ENCODE data around the gene AGPAT3.

The AGPAT3 gene

DNA sequence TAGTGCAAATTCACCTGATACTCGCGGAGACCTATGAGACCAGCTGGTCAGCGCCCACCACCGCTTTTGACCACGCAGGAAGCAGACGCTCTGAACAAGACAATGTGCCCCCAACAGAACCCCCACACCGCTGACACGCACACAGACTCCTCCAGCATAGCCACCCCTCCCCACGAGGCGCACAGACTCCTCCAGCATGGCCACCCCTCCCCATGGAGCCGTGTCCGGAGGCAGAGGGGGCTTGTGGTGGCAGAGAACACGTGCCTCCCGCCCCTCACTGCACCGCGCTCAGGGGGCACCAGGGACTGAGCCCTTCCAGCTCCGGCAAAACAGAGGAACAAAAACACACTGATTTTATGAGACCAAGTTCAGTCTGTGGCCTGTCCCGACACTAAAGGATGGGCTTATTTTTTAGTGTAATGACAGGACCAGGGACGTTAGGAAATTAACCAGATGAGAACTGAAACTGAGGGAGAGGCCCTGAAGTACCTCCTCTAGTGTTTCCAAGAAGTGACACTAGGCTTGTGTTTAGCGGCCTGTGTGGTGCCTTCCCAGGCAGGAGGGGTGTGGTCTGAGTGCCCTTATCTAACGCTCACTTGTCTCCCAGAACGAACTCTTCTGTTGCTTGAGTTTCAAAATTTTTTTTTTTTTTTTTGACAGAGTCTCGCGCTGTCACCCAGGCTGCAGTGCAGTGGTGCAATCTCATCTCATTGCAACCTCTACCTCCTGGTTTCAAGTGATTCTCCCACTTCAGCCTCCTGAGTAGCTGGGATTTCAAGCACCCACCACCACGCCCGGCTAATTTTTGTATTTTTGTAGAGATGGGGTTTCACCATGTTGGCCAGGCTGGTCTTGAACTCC lies 10.0 kb upstream of the AGPAT3 start:
- Histone ChIP-seq H3K4me1 (ENCODE audit: control insufficient read depth, insufficient read depth, low read length) (no peaks in the 10 kb centered on the region), H3K36me3 (ENCODE audit: control insufficient read depth in 2 of 2, insufficient read depth in 1 of 2, low read length in 2 of 2) (no peaks in the 10 kb centered on the region), H3K4me3 (ENCODE audit: low read depth, low read length) (no peak overlapping the region), H3K9me3 (ENCODE audit: control insufficient read depth, insufficient read depth, low read depth, low read length) (no peaks in the 10 kb centered on the region), H3K27ac (ENCODE audit: extremely low read depth, low read depth, low read length) (no peak overlapping the region)
- CTCF ChIA-PET, result interaction anchor here (0.6 to 1.0 kb wide), 3 partner anchors 54 to 109 kb away, joined by 4 to 5 read pairs (median 4); no protein-coding TSS in a partner anchor
- POLR2A ChIA-PET, result no interaction called here
- TF ChIP-seq ZIC2 (tag by site-specific recombination; IDR thresholded peaks at IDR 0.05) (no peak), ZNF600 (tag by site-specific recombination; IDR thresholded peaks at IDR 0.05) (no peak), GLIS2 (tag by site-specific recombination; IDR thresholded peaks at IDR 0.05) (no peak), EGR2 (tag by site-specific recombination; IDR thresholded peaks at IDR 0.05; ENCODE audit: low read depth) (no peak), ZBTB17 (tag by site-specific recombination; IDR thresholded peaks at IDR 0.05) (no peak), ZNF423 (tag by site-specific recombination; IDR thresholded peaks at IDR 0.05) (no peak), KLF7 (tag by site-specific recombination; IDR thresholded peaks at IDR 0.05; ENCODE audit: borderline replicate concordance) (0 out of 2 replicates have a peak, but pooled peaks have one; percentile 16), YY1 (tag by site-specific recombination; IDR thresholded peaks at IDR 0.05) (no peak), ZBTB7A (tag by site-specific recombination; IDR thresholded peaks at IDR 0.05; ENCODE audit: low read depth) (no peak), RBAK (tag by site-specific recombination; IDR thresholded peaks at IDR 0.05) (no peak), ZNF133 (tag by site-specific recombination; IDR thresholded peaks at IDR 0.05) (no peak), ZSCAN23 (tag by site-specific recombination; IDR thresholded peaks at IDR 0.05) (no peak), ZNF629 (tag by site-specific recombination; IDR thresholded peaks at IDR 0.05) (no peak), GLIS1 (tag by site-specific recombination; IDR thresholded peaks at IDR 0.05) (peak; percentile 95), ZNF610 (tag by site-specific recombination; IDR thresholded peaks at IDR 0.05; ENCODE audit: borderline replicate concordance) (no peak), ZSCAN30 (tag by site-specific recombination; IDR thresholded peaks at IDR 0.05) (no peak), ZNF175 (tag by site-specific recombination; IDR thresholded peaks at IDR 0.05) (no peak), YY2 (tag by site-specific recombination; IDR thresholded peaks at IDR 0.05) (no peak), ZNF549 (tag by site-specific recombination; IDR thresholded peaks at IDR 0.05) (no peak), ZNF501 (tag by site-specific recombination; IDR thresholded peaks at IDR 0.05) (no peak), ZNF132 (tag by site-specific recombination; IDR thresholded peaks at IDR 0.05; ENCODE audit: borderline replicate concordance) (no peak), ZNF624 (tag by site-specific recombination; IDR thresholded peaks at IDR 0.05) (no peak), KLF8 (tag by site-specific recombination; IDR thresholded peaks at IDR 0.05) (no peak), ZNF548 (tag by site-specific recombination; IDR thresholded peaks at IDR 0.05) (no peak), ZNF48 (tag by site-specific recombination; IDR thresholded peaks at IDR 0.05) (no peak)
- TF ChIP-seq, protein P1, sequence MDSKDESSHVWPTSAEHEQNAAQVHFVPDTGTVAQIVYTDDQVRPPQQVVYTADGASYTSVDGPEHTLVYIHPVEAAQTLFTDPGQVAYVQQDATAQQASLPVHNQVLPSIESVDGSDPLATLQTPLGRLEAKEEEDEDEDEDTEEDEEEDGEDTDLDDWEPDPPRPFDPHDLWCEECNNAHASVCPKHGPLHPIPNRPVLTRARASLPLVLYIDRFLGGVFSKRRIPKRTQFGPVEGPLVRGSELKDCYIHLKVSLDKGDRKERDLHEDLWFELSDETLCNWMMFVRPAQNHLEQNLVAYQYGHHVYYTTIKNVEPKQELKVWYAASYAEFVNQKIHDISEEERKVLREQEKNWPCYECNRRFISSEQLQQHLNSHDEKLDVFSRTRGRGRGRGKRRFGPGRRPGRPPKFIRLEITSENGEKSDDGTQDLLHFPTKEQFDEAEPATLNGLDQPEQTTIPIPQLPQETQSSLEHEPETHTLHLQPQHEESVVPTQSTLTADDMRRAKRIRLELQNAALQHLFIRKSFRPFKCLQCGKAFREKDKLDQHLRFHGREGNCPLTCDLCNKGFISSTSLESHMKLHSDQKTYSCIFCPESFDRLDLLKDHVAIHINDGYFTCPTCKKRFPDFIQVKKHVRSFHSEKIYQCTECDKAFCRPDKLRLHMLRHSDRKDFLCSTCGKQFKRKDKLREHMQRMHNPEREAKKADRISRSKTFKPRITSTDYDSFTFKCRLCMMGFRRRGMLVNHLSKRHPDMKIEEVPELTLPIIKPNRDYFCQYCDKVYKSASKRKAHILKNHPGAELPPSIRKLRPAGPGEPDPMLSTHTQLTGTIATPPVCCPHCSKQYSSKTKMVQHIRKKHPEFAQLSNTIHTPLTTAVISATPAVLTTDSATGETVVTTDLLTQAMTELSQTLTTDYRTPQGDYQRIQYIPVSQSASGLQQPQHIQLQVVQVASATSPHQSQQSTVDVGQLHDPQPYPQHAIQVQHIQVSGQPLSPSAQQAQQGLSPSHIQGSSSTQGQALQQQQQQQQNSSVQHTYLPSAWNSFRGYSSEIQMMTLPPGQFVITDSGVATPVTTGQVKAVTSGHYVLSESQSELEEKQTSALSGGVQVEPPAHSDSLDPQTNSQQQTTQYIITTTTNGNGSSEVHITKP (tag by site-specific recombination; IDR thresholded peaks at IDR 0.05), result peak; percentile 63; the same call in 1 of the 2 replicates
- TF ChIP-seq, protein P2, sequence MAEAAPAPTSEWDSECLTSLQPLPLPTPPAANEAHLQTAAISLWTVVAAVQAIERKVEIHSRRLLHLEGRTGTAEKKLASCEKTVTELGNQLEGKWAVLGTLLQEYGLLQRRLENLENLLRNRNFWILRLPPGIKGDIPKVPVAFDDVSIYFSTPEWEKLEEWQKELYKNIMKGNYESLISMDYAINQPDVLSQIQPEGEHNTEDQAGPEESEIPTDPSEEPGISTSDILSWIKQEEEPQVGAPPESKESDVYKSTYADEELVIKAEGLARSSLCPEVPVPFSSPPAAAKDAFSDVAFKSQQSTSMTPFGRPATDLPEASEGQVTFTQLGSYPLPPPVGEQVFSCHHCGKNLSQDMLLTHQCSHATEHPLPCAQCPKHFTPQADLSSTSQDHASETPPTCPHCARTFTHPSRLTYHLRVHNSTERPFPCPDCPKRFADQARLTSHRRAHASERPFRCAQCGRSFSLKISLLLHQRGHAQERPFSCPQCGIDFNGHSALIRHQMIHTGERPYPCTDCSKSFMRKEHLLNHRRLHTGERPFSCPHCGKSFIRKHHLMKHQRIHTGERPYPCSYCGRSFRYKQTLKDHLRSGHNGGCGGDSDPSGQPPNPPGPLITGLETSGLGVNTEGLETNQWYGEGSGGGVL (tag by site-specific recombination; IDR thresholded peaks at IDR 0.05), result no peak
- TF ChIP-seq, protein P3, sequence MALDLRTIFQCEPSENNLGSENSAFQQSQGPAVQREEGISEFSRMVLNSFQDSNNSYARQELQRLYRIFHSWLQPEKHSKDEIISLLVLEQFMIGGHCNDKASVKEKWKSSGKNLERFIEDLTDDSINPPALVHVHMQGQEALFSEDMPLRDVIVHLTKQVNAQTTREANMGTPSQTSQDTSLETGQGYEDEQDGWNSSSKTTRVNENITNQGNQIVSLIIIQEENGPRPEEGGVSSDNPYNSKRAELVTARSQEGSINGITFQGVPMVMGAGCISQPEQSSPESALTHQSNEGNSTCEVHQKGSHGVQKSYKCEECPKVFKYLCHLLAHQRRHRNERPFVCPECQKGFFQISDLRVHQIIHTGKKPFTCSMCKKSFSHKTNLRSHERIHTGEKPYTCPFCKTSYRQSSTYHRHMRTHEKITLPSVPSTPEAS (tag by site-specific recombination; IDR thresholded peaks at IDR 0.05), result no peak
- TF ChIP-seq, protein P4, sequence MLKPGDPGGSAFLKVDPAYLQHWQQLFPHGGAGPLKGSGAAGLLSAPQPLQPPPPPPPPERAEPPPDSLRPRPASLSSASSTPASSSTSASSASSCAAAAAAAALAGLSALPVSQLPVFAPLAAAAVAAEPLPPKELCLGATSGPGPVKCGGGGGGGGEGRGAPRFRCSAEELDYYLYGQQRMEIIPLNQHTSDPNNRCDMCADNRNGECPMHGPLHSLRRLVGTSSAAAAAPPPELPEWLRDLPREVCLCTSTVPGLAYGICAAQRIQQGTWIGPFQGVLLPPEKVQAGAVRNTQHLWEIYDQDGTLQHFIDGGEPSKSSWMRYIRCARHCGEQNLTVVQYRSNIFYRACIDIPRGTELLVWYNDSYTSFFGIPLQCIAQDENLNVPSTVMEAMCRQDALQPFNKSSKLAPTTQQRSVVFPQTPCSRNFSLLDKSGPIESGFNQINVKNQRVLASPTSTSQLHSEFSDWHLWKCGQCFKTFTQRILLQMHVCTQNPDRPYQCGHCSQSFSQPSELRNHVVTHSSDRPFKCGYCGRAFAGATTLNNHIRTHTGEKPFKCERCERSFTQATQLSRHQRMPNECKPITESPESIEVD (tag by site-specific recombination; IDR thresholded peaks at IDR 0.05), result no peak
- TF ChIP-seq, protein P5, sequence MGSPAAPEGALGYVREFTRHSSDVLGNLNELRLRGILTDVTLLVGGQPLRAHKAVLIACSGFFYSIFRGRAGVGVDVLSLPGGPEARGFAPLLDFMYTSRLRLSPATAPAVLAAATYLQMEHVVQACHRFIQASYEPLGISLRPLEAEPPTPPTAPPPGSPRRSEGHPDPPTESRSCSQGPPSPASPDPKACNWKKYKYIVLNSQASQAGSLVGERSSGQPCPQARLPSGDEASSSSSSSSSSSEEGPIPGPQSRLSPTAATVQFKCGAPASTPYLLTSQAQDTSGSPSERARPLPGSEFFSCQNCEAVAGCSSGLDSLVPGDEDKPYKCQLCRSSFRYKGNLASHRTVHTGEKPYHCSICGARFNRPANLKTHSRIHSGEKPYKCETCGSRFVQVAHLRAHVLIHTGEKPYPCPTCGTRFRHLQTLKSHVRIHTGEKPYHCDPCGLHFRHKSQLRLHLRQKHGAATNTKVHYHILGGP (tag by site-specific recombination; IDR thresholded peaks at IDR 0.05), result no peak
